Mesothelial cell of epicardium (in vitro differentiated cells): ENCODE measurements around the gene GRIK1. TPM values are rescaled to one million over a fixed set of nuclear protein-coding genes. Genes with fewer than 3 reads are reported as not detected.

Experiments
- DNase-seq, 2 experiments: peaks; one replicate each; pipeline ENCODE4 v3.0.0; 2021; ENCODE audit warnings: low spot score in 2 of 2; ENCODE audit not compliant: unreplicated experiment in 2 of 2
- H3K27ac Mint-ChIP-seq: 2 replicates; pipeline ENCODE4 v1.8.0; 2021; ENCODE audit warnings: mixed read lengths
- H3K27me3 Mint-ChIP-seq: 2 replicates; pipeline ENCODE4 v1.8.0; 2021; ENCODE audit warnings: low read depth, mixed read lengths
- H3K36me3 Mint-ChIP-seq: 2 replicates; pipeline ENCODE4 v1.8.0; 2021; ENCODE audit warnings: mixed read lengths
- H3K4me1 Mint-ChIP-seq: 2 replicates; pipeline ENCODE4 v1.8.0; 2021; ENCODE audit warnings: mixed read lengths
- H3K4me3 Mint-ChIP-seq: 2 replicates; pipeline ENCODE4 v1.8.0; 2021; ENCODE audit warnings: mild to moderate bottlenecking, moderate library complexity, mixed read lengths
- H3K9me3 Mint-ChIP-seq: 2 replicates; pipeline ENCODE4 v1.8.0; 2021; ENCODE audit warnings: mixed read lengths
- CTCF ChIP-seq: fragments of 200-600 bp; sonication (generic); IDR thresholded peaks from one replicate; pipeline ENCODE4 v1.5.0; 2021; ENCODE audit warnings: antibody characterized with exemption; ENCODE audit not compliant: unreplicated experiment
- total RNA-seq: library from RNA; stranded (reverse); gene quantifications from 3 replicates; pipeline ENCODE4 v1.2.1, GENCODE V29; 2021

Gene GRIK1
- total RNA-seq, 1 donor from 2014 or later = 5.9 TPM

GRCh38 chr21:29580732-29581285 is 359.0 kb downstream of the GRIK1 start:
- no peak for TF ChIP-seq CTCF
- H3K4me1 Mint-ChIP-seq = peaks cover 8% of the 10 kb centered on the region
- no peak overlapping the region for H3K4me3 Mint-ChIP-seq
- peaks cover 4% of the 10 kb centered on the region for H3K9me3 Mint-ChIP-seq
- DNase-seq = no peak
- no peaks in the 10 kb centered on the region for H3K27me3 Mint-ChIP-seq
- no peaks in the 10 kb centered on the region for H3K36me3 Mint-ChIP-seq
- H3K27ac Mint-ChIP-seq = no peak overlapping the region

GRCh38 chr21:29578306-29578705 is 361.5 kb downstream of the GRIK1 start:
- Mint-ChIP-seq H3K36me3 (no peaks in the 10 kb centered on the region), H3K4me3 (no peak overlapping the region), H3K4me1 (peaks cover under 1% of the 10 kb centered on the region), H3K9me3 (peaks cover 4% of the 10 kb centered on the region), H3K27me3 (no peaks in the 10 kb centered on the region), H3K27ac (no peak overlapping the region)
- no peak for DNase-seq
- TF ChIP-seq CTCF = no peak

- H3K9me3 Mint-ChIP-seq = peaks cover 4% of the 10 kb centered on the region
- H3K27ac Mint-ChIP-seq = no peak overlapping the region
- TF ChIP-seq CTCF = no peak
- peaks cover 5% of the 10 kb centered on the region for H3K4me1 Mint-ChIP-seq
- no peaks in the 10 kb centered on the region for H3K27me3 Mint-ChIP-seq
- H3K36me3 Mint-ChIP-seq = no peaks in the 10 kb centered on the region
- no peak for DNase-seq
- H3K4me3 Mint-ChIP-seq = no peak overlapping the region
These were observed 367.8 kb downstream of the GRIK1 start for GRCh38 chr21:29571949-29572348.

GRCh38 chr21:29568020-29568697 is 371.6 kb downstream of the GRIK1 start:
- Mint-ChIP-seq H3K27ac (no peak overlapping the region), H3K27me3 (no peaks in the 10 kb centered on the region), H3K4me1 (peaks cover 18% of the 10 kb centered on the region), H3K9me3 (no peaks in the 10 kb centered on the region), H3K4me3 (no peak overlapping the region), H3K36me3 (no peaks in the 10 kb centered on the region)
- DNase-seq = no peak
- no peak for TF ChIP-seq CTCF

GRCh38 chr21:29557931-29558725 is 381.7 kb downstream of the GRIK1 start:
- H3K27me3 Mint-ChIP-seq = no peaks in the 10 kb centered on the region
- DNase-seq = no peak
- TF ChIP-seq CTCF = no peak
- H3K4me3 Mint-ChIP-seq = no peak overlapping the region
- no peaks in the 10 kb centered on the region for H3K36me3 Mint-ChIP-seq
- H3K9me3 Mint-ChIP-seq = no peaks in the 10 kb centered on the region
- peaks cover 8% of the 10 kb centered on the region for H3K4me1 Mint-ChIP-seq
- no peak overlapping the region for H3K27ac Mint-ChIP-seq
